HCT116 (cell line): ENCODE data around the gene SGIP1. TPM values are rescaled to one million over a fixed set of nuclear protein-coding genes. Genes with fewer than 3 reads are reported as not detected.

Experiments
- CEBPB ChIP-seq: IDR thresholded peaks from 2 replicates; pipeline ENCODE4 v1.6.1; 2012; ENCODE audit warnings: low read depth
- EGR1 ChIP-seq: IDR thresholded peaks from 2 replicates; pipeline ENCODE4 v1.6.1; 2012; ENCODE audit warnings: low read depth
- EZH2 ChIP-seq: fragments of 200-600 bp; sonication (generic); IDR thresholded peaks from 2 replicates; pipeline ENCODE4 v1.6.1; 2017; ENCODE audit warnings: antibody characterized with exemption, mixed run types
- POLR2A ChIP-seq: IDR thresholded peaks from 2 replicates; pipeline ENCODE4 v1.7.0; 2011; ENCODE audit warnings: borderline replicate concordance; ENCODE audit not compliant: insufficient read depth, insufficient read length; ENCODE audit errors: extremely low read depth
- POLR2AphosphoS5 ChIP-seq: IDR thresholded peaks from 2 replicates; pipeline ENCODE4 v1.6.1; 2011; ENCODE audit warnings: mild to moderate bottlenecking, low read depth, low read length, moderate library complexity
- RAD21 ChIP-seq: IDR thresholded peaks from 2 replicates; pipeline ENCODE4 v1.6.1; 2012; ENCODE audit warnings: low read depth, mild to moderate bottlenecking
- TCF7L2 ChIP-seq: IDR thresholded peaks from 2 replicates; pipeline ENCODE4 v1.7.0; 2011; ENCODE audit warnings: borderline replicate concordance, inconsistent platforms; ENCODE audit not compliant: insufficient read depth, insufficient read length; ENCODE audit errors: extremely low read depth
- ZFX ChIP-seq: fragments of 450-650 bp; IDR thresholded peaks from 2 replicates; pipeline ENCODE4 v1.6.1; 2017
- total RNA-seq: library from RNA; stranded (reverse); gene quantifications from one replicate; pipeline ENCODE4 v1.2.1, GENCODE V29; 2021; ENCODE audit not compliant: unreplicated experiment
- TF ChIP-seq, protein P1 (sequence below): IDR thresholded peaks from 2 replicates; pipeline ENCODE4 v1.6.1; 2011; ENCODE audit warnings: mild to moderate bottlenecking, low read length, moderate library complexity; ENCODE audit not compliant: insufficient replicate concordance; ENCODE audit errors: extremely low read depth
- TF ChIP-seq, protein P2 (sequence below): IDR thresholded peaks from 2 replicates; pipeline ENCODE4 v1.6.1; 2012
- TF ChIP-seq, protein P3 (sequence below), 3 experiments: fragments of 200-600 bp in 1 of 3; sonication (generic) in 1 of 3; IDR thresholded peaks in 2 of 3; conservative IDR thresholded peaks in 1 of 3; 2 replicates each; pipeline ENCODE4 v1.5.1; 2012 to 2017; ENCODE audit warnings: low read depth in 2 of 3, low read length in 2 of 3, antibody characterized with exemption in 1 of 3, borderline replicate concordance in 1 of 3, control low read depth in 1 of 3, mild to moderate bottlenecking in 1 of 3, mixed read lengths in 1 of 3, mixed run types in 1 of 3, moderate library complexity in 1 of 3; ENCODE audit not compliant: insufficient read depth in 1 of 3

Gene SGIP1
- total RNA-seq, 1 experiment from 2014 or later: 0.15 TPM

DNA sequence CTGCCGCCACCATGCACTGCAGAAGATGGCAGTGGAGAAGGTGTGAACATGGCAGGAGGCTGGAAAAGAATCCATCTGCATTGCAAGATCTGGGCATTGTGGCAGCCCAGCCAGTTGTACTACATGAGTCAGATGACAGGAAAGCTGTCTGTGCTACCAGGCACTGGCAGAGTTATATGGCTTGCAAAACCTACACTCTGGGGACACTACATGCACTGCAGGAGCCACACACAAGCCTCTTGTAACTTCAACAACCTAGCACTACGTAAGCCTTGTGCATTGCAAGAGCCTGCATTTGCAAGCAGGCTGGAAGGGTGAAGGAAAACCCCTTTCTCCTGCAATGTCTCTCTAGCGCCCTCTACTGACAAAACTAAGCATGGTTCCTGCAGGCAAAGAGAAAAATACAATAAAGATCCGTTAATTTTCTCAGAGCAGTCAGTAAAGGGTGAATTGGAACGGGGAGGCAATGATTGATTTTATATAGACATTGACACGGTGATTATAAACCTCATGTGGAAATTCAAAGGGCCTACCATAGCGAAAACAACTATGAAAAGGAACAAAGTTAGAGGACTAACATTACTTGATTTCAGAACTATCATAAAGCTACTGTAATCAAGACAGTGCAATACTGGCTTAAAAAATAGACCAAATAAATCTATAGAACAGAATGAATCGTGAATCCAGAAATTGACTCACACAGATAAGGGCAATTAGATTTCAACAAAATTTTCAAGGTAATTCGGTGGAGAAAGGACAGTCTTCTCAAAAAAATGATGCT lies 192.1 kb downstream of the SGIP1 start (continued):
- no peak for TF ChIP-seq POLR2A
- TF ChIP-seq, protein P1, sequence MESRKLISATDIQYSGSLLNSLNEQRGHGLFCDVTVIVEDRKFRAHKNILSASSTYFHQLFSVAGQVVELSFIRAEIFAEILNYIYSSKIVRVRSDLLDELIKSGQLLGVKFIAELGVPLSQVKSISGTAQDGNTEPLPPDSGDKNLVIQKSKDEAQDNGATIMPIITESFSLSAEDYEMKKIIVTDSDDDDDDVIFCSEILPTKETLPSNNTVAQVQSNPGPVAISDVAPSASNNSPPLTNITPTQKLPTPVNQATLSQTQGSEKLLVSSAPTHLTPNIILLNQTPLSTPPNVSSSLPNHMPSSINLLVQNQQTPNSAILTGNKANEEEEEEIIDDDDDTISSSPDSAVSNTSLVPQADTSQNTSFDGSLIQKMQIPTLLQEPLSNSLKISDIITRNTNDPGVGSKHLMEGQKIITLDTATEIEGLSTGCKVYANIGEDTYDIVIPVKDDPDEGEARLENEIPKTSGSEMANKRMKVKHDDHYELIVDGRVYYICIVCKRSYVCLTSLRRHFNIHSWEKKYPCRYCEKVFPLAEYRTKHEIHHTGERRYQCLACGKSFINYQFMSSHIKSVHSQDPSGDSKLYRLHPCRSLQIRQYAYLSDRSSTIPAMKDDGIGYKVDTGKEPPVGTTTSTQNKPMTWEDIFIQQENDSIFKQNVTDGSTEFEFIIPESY: no peak
- TF ChIP-seq EGR1: no peak
- TF ChIP-seq, protein P2, sequence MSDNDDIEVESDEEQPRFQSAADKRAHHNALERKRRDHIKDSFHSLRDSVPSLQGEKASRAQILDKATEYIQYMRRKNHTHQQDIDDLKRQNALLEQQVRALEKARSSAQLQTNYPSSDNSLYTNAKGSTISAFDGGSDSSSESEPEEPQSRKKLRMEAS: peak; percentile 56; the same call in 1 of the 2 replicates
- no peak for TF ChIP-seq ZFX
- TF ChIP-seq CEBPB: no peak
- TF ChIP-seq EZH2: no peak
- peak; percentile 86 for TF ChIP-seq RAD21
- TF ChIP-seq, protein P3, sequence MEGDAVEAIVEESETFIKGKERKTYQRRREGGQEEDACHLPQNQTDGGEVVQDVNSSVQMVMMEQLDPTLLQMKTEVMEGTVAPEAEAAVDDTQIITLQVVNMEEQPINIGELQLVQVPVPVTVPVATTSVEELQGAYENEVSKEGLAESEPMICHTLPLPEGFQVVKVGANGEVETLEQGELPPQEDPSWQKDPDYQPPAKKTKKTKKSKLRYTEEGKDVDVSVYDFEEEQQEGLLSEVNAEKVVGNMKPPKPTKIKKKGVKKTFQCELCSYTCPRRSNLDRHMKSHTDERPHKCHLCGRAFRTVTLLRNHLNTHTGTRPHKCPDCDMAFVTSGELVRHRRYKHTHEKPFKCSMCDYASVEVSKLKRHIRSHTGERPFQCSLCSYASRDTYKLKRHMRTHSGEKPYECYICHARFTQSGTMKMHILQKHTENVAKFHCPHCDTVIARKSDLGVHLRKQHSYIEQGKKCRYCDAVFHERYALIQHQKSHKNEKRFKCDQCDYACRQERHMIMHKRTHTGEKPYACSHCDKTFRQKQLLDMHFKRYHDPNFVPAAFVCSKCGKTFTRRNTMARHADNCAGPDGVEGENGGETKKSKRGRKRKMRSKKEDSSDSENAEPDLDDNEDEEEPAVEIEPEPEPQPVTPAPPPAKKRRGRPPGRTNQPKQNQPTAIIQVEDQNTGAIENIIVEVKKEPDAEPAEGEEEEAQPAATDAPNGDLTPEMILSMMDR (IDR thresholded peaks at IDR 0.05 in 2 of 3, conservative IDR thresholded peaks at IDR 0.05 in 1 of 3; ENCODE audit: borderline replicate concordance in 1 of 3, insufficient read depth in 1 of 3, low read depth in 2 of 3, low read length in 2 of 3): peak; percentile 71 to 99 (median 96)
- TF ChIP-seq POLR2AphosphoS5: no peak
- TF ChIP-seq TCF7L2: no peak
